Lung microvascular endothelial cell (primary cell): Measurements from ENCODE around the gene SLC25A4. TPM values are rescaled to one million over a fixed set of nuclear protein-coding genes. Genes with fewer than 3 reads are reported as not detected.
"Not testable (repeated sequence)": the region's sequence is repeated elsewhere in the genome, so short reads cannot be mapped to it uniquely, and the experiment has no call there.

Experiments used
- DNase-seq, 2 donors: peaks; one replicate each; pipeline versions ENCODE4 v3.0.0 to v3.0.0-alpha.2; 2010; ENCODE audit warnings: low read depth in 2 of 2
- total RNA-seq: library from RNA; depleted of rRNA; stranded (reverse); fragments of >200 nt; gene quantifications from 2 replicates; pipeline ENCODE4 v1.2.1, GENCODE V29; 2014

SLC25A4 gene
- total RNA-seq, 1 donor from 2014 or later: 6.3 TPM

- no peak for DNase-seq
Measured at GRCh38 chr4:185171373-185172071, 28.5 kb downstream of the SLC25A4 start.

GRCh38 chr4:185179488-185179887 is 36.4 kb downstream of the SLC25A4 start:
- no peak for DNase-seq

GRCh38 chr4:185182239-185182638 is 39.2 kb downstream of the SLC25A4 start:
- no peak for DNase-seq

GRCh38 chr4:185183622-185184281 is 40.7 kb downstream of the SLC25A4 start:
- peak; percentile 91 to 94 for DNase-seq

- DNase-seq: no peak
Measured at GRCh38 chr4:185186769-185187168, 43.7 kb downstream of the SLC25A4 start.

- no peak for DNase-seq
Measured at GRCh38 chr4:185189606-185190305, 46.7 kb downstream of the SLC25A4 start.

GRCh38 chr4:185190306-185190856 is 47.3 kb downstream of the SLC25A4 start:
- DNase-seq: no peak

- no peak for DNase-seq
Measured at GRCh38 chr4:185192059-185192458, 49.0 kb downstream of the SLC25A4 start.

GRCh38 chr4:185194924-185195888 is 52.1 kb downstream of the SLC25A4 start:
- DNase-seq: no peak

GRCh38 chr4:185196437-185196836 is 53.4 kb downstream of the SLC25A4 start:
- DNase-seq: no peak

GRCh38 chr4:185198189-185198588 is 55.1 kb downstream of the SLC25A4 start:
- not testable (repeated sequence) for DNase-seq

Other genes with a start within 250 kb of the SLC25A4 start
- gene HELT, start 124.8 kb upstream of the SLC25A4 start, total RNA-seq: not detected in 2 replicates
- gene CFAP97, start 60.7 kb downstream of the SLC25A4 start, total RNA-seq: 17.2 and 27.0 TPM in 2 replicates
- gene SNX25, start 66.3 kb downstream of the SLC25A4 start, total RNA-seq: 27.2 and 59.5 TPM in 2 replicates